Measurements from ENCODE around the gene CBLB.

Gene CBLB

GRCh38 chr3:105691633-105692032 lies 177.2 kb downstream of the CBLB start:
- DNase-seq (ENCODE audit: low read depth) = no peak

- DNase-seq (ENCODE audit: low read depth) = no peak
These were observed 177.8 kb downstream of the CBLB start for GRCh38 chr3:105691053-105691452.

- DNase-seq (ENCODE audit: low read depth) = no peak
These were observed 180.0 kb downstream of the CBLB start for GRCh38 chr3:105688821-105689220.

- DNase-seq (ENCODE audit: low read depth) = no peak
These were observed 182.4 kb downstream of the CBLB start for GRCh38 chr3:105686278-105686897.

GRCh38 chr3:105679951-105680350 lies 188.9 kb downstream of the CBLB start:
- no peak for DNase-seq (ENCODE audit: low read depth)

- DNase-seq (ENCODE audit: low read depth) = no peak
These were observed 190.8 kb downstream of the CBLB start for GRCh38 chr3:105678017-105678416.

GRCh38 chr3:105676621-105677300 lies 192.1 kb downstream of the CBLB start:
- no peak for DNase-seq (ENCODE audit: low read depth)

GRCh38 chr3:105674437-105675065 lies 194.3 kb downstream of the CBLB start:
- DNase-seq (ENCODE audit: low read depth) = no peak

- no peak for DNase-seq (ENCODE audit: low read depth)
These were observed 195.8 kb downstream of the CBLB start for GRCh38 chr3:105672996-105673395.

GRCh38 chr3:105662306-105662705 lies 206.5 kb downstream of the CBLB start:
- DNase-seq (ENCODE audit: low read depth) = no peak

GRCh38 chr3:105661461-105661860 lies 207.4 kb downstream of the CBLB start:
- no peak for DNase-seq (ENCODE audit: low read depth)

- no peak for DNase-seq (ENCODE audit: low read depth)
These were observed 211.9 kb downstream of the CBLB start for GRCh38 chr3:105656651-105657504.

- DNase-seq (ENCODE audit: low read depth) = no peak
These were observed 214.9 kb downstream of the CBLB start for GRCh38 chr3:105653868-105654267.

GRCh38 chr3:105653166-105653565 lies 215.6 kb downstream of the CBLB start:
- no peak for DNase-seq (ENCODE audit: low read depth)

GRCh38 chr3:105649480-105649879 lies 219.3 kb downstream of the CBLB start:
- no peak for DNase-seq (ENCODE audit: low read depth)

GRCh38 chr3:105647047-105647446 lies 221.8 kb downstream of the CBLB start:
- no peak for DNase-seq (ENCODE audit: low read depth)

- no peak for DNase-seq (ENCODE audit: low read depth)
These were observed 229.7 kb downstream of the CBLB start for GRCh38 chr3:105639131-105639530.

- DNase-seq (ENCODE audit: low read depth) = no peak
These were observed 234.1 kb downstream of the CBLB start for GRCh38 chr3:105634708-105635107.

- no peak for DNase-seq (ENCODE audit: low read depth)
These were observed 239.1 kb downstream of the CBLB start for GRCh38 chr3:105629718-105630117.

- DNase-seq (ENCODE audit: low read depth) = no peak
These were observed 242.1 kb downstream of the CBLB start for GRCh38 chr3:105626739-105627138.

- DNase-seq (ENCODE audit: low read depth) = no peak
These were observed 246.6 kb downstream of the CBLB start for GRCh38 chr3:105622169-105622568.

GRCh38 chr3:105620236-105620635 lies 248.6 kb downstream of the CBLB start:
- DNase-seq (ENCODE audit: low read depth) = no peak

GRCh38 chr3:105619651-105620050 lies 249.2 kb downstream of the CBLB start:
- DNase-seq (ENCODE audit: low read depth) = no peak
